SU-DHL-6 (cell line): ENCODE results near the gene STN1.

Experiments
- EZH2phosphoT487 ChIP-seq: fragments of 200-600 bp; sonication (generic), shearing (Covaris generic); conservative IDR thresholded peaks from 2 replicates; pipeline ENCODE4 v1.6.1; 2018; ENCODE audit warnings: mild to moderate bottlenecking, antibody characterized with exemption, low read length, moderate library complexity, mixed read lengths
- TF ChIP-seq, protein P1 (sequence below): fragments of 200-600 bp; sonication (generic); IDR thresholded peaks from one replicate; pipeline ENCODE4 v1.5.1; 2017; ENCODE audit warnings: antibody characterized with exemption, mild to moderate bottlenecking, low read length, moderate library complexity; ENCODE audit not compliant: insufficient read depth, poor library complexity, severe bottlenecking

GRCh38 chr10:103921750-103922195, 3.8 kb upstream of the STN1 start:
- TF ChIP-seq, protein P1, sequence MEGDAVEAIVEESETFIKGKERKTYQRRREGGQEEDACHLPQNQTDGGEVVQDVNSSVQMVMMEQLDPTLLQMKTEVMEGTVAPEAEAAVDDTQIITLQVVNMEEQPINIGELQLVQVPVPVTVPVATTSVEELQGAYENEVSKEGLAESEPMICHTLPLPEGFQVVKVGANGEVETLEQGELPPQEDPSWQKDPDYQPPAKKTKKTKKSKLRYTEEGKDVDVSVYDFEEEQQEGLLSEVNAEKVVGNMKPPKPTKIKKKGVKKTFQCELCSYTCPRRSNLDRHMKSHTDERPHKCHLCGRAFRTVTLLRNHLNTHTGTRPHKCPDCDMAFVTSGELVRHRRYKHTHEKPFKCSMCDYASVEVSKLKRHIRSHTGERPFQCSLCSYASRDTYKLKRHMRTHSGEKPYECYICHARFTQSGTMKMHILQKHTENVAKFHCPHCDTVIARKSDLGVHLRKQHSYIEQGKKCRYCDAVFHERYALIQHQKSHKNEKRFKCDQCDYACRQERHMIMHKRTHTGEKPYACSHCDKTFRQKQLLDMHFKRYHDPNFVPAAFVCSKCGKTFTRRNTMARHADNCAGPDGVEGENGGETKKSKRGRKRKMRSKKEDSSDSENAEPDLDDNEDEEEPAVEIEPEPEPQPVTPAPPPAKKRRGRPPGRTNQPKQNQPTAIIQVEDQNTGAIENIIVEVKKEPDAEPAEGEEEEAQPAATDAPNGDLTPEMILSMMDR: no peak
- TF ChIP-seq EZH2phosphoT487: no peak
